GM10266 (cell line): ENCODE results near the gene KCNMA1.

ENCODE experiments used
- DNase-seq: peaks from one replicate; pipeline ENCODE4 v3.0.0; 2012; ENCODE audit errors: extremely low spot score
- TF ChIP-seq, protein P1 (sequence below): IDR thresholded peaks from 2 replicates; pipeline ENCODE4 v1.5.1; 2012; ENCODE audit warnings: mild to moderate bottlenecking, low read depth; ENCODE audit not compliant: control insufficient read depth, insufficient read depth; ENCODE audit errors: missing control alignments

KCNMA1 gene

DNA sequence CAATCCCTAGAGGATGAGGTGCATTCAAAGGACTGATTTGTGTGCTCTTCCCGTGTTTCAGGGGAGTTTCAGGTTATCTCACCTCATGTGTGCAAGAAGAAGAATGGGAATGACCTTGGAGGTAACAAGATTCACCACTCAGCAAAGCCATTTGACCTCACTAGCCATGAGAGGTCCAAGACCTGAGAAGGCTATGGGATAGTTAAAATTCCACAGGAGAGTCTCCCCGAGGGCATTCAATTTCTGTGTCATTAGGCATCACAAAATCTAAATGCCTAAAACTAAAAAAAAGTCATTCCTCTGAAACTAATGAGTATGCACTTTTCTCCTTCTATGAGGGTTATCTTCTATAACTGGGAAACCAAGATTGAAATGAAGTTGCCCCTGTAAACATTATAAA lies 433.4 kb downstream of the KCNMA1 start:
- TF ChIP-seq, protein P1, sequence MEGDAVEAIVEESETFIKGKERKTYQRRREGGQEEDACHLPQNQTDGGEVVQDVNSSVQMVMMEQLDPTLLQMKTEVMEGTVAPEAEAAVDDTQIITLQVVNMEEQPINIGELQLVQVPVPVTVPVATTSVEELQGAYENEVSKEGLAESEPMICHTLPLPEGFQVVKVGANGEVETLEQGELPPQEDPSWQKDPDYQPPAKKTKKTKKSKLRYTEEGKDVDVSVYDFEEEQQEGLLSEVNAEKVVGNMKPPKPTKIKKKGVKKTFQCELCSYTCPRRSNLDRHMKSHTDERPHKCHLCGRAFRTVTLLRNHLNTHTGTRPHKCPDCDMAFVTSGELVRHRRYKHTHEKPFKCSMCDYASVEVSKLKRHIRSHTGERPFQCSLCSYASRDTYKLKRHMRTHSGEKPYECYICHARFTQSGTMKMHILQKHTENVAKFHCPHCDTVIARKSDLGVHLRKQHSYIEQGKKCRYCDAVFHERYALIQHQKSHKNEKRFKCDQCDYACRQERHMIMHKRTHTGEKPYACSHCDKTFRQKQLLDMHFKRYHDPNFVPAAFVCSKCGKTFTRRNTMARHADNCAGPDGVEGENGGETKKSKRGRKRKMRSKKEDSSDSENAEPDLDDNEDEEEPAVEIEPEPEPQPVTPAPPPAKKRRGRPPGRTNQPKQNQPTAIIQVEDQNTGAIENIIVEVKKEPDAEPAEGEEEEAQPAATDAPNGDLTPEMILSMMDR = no peak
- no peak for DNase-seq

DNA sequence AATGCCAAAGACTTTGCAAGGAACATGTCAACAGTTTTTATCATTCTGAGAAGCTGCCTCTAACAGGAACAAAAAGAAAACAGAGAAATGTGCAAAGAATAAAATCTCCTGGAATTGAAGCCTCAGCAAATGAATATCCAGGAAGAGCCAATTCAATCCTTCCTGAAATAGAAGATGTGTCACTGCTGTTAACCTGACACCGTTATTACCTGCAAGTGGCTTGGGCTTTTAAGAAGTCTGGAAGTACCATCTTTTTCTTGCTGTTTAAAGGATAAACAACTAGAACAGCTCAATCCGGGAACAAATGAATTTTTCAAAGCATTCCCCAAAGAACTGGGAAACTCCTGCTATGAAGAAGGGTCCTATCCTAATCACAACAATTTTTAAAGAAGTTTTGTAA lies 434.8 kb downstream of the KCNMA1 start:
- no peak for DNase-seq
- TF ChIP-seq, protein P1 = no peak

DNA sequence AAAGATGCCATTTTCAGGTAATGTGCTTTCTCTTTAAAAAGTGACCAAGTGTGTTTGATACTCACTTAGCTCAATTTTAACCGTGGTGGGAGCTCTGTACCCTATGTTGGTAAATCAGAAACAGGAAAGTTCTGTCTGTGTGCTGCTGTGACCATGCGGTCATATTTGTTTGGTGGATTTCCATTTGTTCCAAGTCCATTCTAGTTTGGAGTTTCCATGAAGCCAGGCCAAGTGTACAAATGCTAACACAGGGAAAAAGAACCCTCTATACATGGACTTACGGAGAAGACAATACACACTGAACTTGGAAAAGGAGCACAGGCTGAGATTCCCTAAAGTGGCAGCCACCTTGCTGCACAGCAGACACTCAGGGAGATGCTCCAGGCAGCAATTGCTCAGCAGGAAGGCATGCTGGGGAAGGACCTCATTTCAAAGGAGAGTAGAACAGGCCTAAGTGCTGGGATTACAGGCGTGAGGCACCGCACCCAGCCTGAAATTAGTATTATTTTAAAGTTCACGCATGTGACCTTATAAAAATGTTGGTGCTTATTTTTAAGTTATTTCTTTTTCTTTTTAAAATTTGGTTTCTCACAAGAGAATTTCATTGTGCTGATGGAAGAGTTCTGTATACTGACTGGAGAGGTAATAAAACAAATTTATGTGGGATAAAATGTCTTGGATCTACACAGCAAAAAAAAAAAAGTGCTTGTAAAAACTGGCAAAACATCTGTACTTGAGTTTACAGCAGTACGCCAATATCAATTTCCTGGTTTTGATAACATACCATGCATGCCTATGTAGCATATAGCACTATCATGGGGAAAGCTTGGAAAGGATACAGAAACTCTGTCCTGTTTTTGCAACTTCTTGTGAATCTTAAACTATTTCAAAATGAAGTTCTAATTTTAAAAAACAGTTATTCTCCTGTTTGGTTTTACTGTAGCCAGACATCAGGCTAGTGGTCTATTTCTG lies 436.2 kb downstream of the KCNMA1 start:
- DNase-seq = no peak
- TF ChIP-seq, protein P1 = no peak

DNA sequence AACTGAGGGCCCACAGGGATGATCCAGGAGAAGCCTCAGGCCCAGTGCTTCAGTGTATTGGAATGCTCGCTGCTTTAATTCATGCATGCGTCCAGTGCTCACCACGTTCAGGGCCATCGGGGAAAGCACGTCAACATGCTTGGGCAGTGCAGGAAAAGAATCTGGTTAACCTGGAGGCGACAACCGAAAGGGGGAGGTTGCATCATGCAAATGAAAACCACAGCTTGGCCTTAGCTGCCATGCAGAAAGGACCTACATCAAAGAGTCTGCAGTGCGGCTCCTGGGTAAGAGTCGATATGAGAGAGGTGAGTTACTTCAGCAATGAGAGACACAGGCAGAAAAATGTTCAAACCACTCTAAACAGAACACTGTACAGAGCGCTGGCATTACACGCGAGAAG lies 440.1 kb downstream of the KCNMA1 start:
- TF ChIP-seq, protein P1 = no peak
- DNase-seq = no peak

DNA sequence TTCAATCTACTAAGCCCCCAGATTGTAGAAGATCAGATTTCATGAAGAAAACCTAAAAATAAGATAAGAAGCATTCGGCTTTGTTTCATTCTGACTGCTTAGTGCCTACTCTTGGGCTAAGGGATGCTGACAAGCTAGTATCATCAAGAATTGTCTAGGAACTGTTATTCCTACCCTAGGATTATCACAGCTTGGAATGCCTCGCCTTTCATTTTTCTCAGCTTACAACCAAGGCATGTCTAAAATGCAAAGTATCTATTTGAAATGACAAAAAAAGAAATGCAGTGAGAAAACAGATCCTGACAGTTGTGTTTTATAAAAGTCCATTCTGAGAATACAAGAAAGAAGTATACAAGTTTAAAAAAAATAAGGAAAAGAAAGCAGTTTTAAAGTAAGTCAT lies 441.0 kb downstream of the KCNMA1 start:
- no peak for DNase-seq
- TF ChIP-seq, protein P1 = no peak

DNA sequence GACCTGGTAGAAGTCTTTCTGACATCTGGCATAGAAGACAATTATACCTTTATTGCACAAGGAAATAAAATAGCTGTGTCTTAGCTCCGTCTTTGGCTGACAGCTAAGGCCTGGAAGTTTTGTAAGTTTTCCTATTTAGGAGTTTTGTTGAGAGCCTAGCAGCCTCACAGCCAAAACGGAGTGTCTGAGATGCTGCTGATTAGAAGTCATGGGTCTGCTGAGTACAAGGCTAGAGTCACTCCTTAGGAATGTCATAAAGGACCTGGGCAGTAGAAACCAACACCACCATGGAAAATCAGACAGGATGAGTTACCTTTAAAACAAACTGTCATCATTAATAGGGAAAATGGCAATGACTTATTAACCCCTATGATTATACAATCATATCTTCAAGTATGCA lies 442.5 kb downstream of the KCNMA1 start:
- DNase-seq = no peak
- TF ChIP-seq, protein P1 = no peak

DNA sequence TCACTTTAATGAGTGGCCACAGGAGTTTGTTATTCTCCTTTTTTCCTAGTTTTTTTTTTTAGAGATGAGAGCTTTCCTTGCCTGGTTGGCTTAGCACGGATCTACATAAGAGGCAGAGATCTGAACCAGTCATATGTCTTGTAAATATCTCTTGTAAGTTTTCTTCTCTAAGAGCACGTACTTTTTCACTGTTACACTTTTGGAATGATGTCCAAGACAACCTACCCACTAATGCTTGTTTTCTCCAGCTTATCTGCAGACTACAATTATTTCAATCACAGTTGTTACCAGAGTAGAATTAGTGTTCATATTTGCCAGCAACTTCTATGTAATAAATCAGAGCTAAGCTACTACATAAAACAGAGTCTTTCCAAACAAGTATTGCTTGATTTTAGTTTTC lies 444.6 kb downstream of the KCNMA1 start:
- DNase-seq = no peak

More for the DNA sequence above, 444.6 kb downstream of the KCNMA1 start:
- TF ChIP-seq, protein P1 = no peak
